HepG2 (cell line): Measurements from ENCODE around the gene ZNF282. TPM values are rescaled to one million over a fixed set of nuclear protein-coding genes. Genes with fewer than 3 reads are reported as not detected.

Source experiments
- HMG20B ChIP-seq: conservative IDR thresholded peaks from 2 replicates; pipeline ENCODE4 v1.6.1; 2016; ENCODE audit warnings: missing genetic modification reagents, missing compliant biosample characterization
- ZBTB40 ChIP-seq, 2 experiments: fragments of 450-650 bp in 1 of 2; sonication (generic) in 1 of 2; formaldehyde crosslinking in 1 of 2; IDR thresholded peaks; 2 replicates each; pipeline versions ENCODE4 v1.6.1 to v1.8.0; 2016 to 2022; ENCODE audit warnings: antibody characterized with exemption in 1 of 2, mild to moderate bottlenecking in 1 of 2, missing genetic modification reagents in 1 of 2
- ZFP90 ChIP-seq: sonication (generic); formaldehyde crosslinking; IDR thresholded peaks from 2 replicates; pipeline ENCODE4 v1.8.0; 2022; ENCODE audit warnings: missing genetic modification reagents, mild to moderate bottlenecking, inconsistent platforms, borderline replicate concordance
- ZNF329 ChIP-seq: sonication (generic); formaldehyde crosslinking; IDR thresholded peaks from 2 replicates; pipeline ENCODE4 v1.9.0; 2021; ENCODE audit warnings: low read depth, mild to moderate bottlenecking, missing genetic modification reagents
- ZNF513 ChIP-seq: sonication (generic); formaldehyde crosslinking; conservative IDR thresholded peaks from 2 replicates; pipeline ENCODE4 v1.5.0; 2020; ENCODE audit warnings: missing genetic modification reagents
- ZNF800 ChIP-seq: sonication (generic); formaldehyde crosslinking; IDR thresholded peaks from 2 replicates; pipeline ENCODE4 v1.4.0; 2020; ENCODE audit warnings: missing genetic modification reagents
- ZNF841 ChIP-seq: sonication (generic); formaldehyde crosslinking; IDR thresholded peaks from 2 replicates; pipeline ENCODE4 v1.8.1; 2023; ENCODE audit warnings: missing genetic modification reagents, borderline replicate concordance
- ZSCAN20 ChIP-seq: sonication (generic); formaldehyde crosslinking; IDR thresholded peaks from 2 replicates; pipeline ENCODE4 v1.4.0; 2020; ENCODE audit warnings: missing genetic modification reagents, mild to moderate bottlenecking, borderline replicate concordance
- polyA plus RNA-seq, 8 experiments: library from polyadenylated mRNA; depleted of rRNA in 3 of 8; stranded (reverse) in 7 of 8; unstranded in 1 of 8; fragments of >200 nt; fragmentation: Illumina TruSeq in 4 of 8; extraction: Trizol in 4 of 8; gene quantifications; 2 replicates each; pipeline versions ENCODE4 v1.2.1 to v1.2.3, GENCODE V29; 2011 to 2016; ENCODE audit warnings: low read depth in 4 of 8, missing spikeins in 1 of 8, mixed read lengths in 1 of 8; ENCODE audit not compliant: insufficient read depth in 1 of 8
- total RNA-seq, 5 experiments: library from RNA; depleted of rRNA; stranded (reverse); fragments of >200 nt; fragmentation: Illumina TruSeq; extraction: Trizol; gene quantifications; 2 replicates each; pipeline ENCODE4 v1.2.3, GENCODE V29; 2016; ENCODE audit warnings: low read depth in 1 of 5
- TF ChIP-seq, protein P1 (sequence below): sonication (generic); formaldehyde crosslinking; IDR thresholded peaks from 2 replicates; pipeline ENCODE4 v1.4.0; 2020; ENCODE audit warnings: missing genetic modification reagents, borderline replicate concordance

Gene ZNF282
- total and polyA plus RNA-seq, 2 of the 13 experiments (the other 11 are each of a cell fraction or from before 2014, with no cell fraction given), result 9.1 to 20.9 TPM

DNA sequence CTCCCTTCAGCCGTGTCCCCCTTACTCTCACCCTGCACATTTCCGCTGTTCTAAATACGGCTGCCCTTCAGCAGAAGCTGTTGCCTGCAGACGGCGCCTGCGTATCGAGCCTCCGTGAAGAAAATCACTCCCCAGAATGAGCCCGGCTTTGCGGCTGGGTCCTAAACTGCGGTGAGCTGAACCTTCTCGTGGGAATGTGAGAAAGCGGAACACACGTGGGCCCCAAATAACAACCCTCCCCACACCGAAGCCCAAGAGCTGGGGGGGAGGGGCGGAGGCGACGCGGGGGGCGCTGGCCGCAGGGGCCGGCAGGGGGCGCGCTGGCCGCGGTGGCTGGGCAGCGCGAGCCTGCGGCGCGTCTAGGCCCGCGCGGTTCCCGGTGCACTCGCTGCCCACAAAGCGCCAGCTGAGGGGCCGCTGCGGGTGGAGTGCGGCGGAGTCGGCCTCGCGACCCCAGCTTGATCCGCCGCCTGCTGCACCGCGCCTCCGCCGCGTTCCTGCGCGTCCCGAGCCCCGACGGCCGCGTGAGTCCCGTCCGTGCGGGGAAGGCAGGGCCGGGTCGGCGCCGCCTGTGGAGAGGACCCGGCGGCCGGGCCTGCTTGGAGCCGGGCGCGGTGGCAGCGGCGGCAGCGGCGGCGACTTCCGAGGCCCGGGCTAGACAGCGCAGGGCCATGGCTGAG is 48.1 kb upstream of the ZNF282 start, which contains the start of gene ZNF398 (continued):
- TF ChIP-seq ZSCAN20 (CRISPR knock-in tag) (peak; percentile 50; the same call in 1 of the 2 replicates), ZNF513 (CRISPR knock-in tag) (no peak), ZNF841 (CRISPR knock-in tag) (no peak), ZNF800 (CRISPR knock-in tag) (no peak), ZNF329 (CRISPR knock-in tag) (no peak), ZFP90 (CRISPR knock-in tag) (peak; percentile 13; the same call in 1 of the 2 replicates), HMG20B (CRISPR knock-in tag) (no peak), ZBTB40 (IDR thresholded peaks at IDR 0.05) (no peak), ZBTB40 (CRISPR knock-in tag; IDR thresholded peaks at IDR 0.05) (no peak)
- TF ChIP-seq, protein P1, sequence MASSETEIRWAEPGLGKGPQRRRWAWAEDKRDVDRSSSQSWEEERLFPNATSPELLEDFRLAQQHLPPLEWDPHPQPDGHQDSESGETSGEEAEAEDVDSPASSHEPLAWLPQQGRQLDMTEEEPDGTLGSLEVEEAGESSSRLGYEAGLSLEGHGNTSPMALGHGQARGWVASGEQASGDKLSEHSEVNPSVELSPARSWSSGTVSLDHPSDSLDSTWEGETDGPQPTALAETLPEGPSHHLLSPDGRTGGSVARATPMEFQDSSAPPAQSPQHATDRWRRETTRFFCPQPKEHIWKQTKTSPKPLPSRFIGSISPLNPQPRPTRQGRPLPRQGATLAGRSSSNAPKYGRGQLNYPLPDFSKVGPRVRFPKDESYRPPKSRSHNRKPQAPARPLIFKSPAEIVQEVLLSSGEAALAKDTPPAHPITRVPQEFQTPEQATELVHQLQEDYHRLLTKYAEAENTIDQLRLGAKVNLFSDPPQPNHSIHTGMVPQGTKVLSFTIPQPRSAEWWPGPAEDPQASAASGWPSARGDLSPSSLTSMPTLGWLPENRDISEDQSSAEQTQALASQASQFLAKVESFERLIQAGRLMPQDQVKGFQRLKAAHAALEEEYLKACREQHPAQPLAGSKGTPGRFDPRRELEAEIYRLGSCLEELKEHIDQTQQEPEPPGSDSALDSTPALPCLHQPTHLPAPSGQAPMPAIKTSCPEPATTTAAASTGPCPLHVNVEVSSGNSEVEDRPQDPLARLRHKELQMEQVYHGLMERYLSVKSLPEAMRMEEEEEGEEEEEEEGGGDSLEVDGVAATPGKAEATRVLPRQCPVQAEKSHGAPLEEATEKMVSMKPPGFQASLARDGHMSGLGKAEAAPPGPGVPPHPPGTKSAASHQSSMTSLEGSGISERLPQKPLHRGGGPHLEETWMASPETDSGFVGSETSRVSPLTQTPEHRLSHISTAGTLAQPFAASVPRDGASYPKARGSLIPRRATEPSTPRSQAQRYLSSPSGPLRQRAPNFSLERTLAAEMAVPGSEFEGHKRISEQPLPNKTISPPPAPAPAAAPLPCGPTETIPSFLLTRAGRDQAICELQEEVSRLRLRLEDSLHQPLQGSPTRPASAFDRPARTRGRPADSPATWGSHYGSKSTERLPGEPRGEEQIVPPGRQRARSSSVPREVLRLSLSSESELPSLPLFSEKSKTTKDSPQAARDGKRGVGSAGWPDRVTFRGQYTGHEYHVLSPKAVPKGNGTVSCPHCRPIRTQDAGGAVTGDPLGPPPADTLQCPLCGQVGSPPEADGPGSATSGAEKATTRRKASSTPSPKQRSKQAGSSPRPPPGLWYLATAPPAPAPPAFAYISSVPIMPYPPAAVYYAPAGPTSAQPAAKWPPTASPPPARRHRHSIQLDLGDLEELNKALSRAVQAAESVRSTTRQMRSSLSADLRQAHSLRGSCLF, result no peak
